HTR-8/SVneo (cell line): Measurements from ENCODE around the gene SMC3.
"Not testable (repeated sequence)": the region's sequence is repeated elsewhere in the genome, so short reads cannot be mapped to it uniquely, and the experiment has no call there.

Source experiments
- DNase-seq: peaks from one replicate; pipeline ENCODE4 v3.0.0; 2011; ENCODE audit warnings: low spot score, mixed read lengths; ENCODE audit not compliant: insufficient read length
- FAIRE-seq: peaks from 2 replicates; lab custom pipeline; 2011; peaks lifted over from hg19 to GRCh38; lab: Jason Lieb, UNC

The SMC3 gene

DNA sequence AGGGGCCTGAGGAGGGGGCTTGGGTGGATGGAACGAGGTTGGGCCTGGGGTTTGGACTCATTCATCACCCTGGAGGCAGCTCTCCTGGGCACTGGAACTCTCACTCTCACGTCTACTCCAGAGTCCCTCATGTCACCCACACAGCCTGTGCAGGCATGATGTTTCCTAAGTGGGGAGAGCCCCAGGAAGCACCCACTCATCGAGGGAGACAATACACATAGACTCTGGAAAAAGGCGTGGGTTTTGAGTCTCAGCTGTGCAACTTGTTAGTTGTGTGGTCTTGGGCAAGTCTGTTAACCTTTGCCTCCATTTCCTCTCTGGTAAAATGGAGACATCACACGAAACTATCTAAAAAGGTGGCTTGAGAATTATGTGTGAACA lies 50.7 kb downstream of the SMC3 start:
- no peak for DNase-seq
- no peak for FAIRE-seq

- no peak for DNase-seq
- no peak for FAIRE-seq
Observed at GRCh38 chr10:110619514-110620397, 52.3 kb downstream of the SMC3 start.

- DNase-seq (no peak), FAIRE-seq (no peak)
Observed at GRCh38 chr10:110620398-110620719, 52.9 kb downstream of the SMC3 start.

GRCh38 chr10:110623316-110623715 lies 55.8 kb downstream of the SMC3 start:
- FAIRE-seq, DNase-seq: not testable (repeated sequence)

- DNase-seq (no peak), FAIRE-seq (no peak)
Observed at GRCh38 chr10:110625356-110625894, 57.9 kb downstream of the SMC3 start.

DNA sequence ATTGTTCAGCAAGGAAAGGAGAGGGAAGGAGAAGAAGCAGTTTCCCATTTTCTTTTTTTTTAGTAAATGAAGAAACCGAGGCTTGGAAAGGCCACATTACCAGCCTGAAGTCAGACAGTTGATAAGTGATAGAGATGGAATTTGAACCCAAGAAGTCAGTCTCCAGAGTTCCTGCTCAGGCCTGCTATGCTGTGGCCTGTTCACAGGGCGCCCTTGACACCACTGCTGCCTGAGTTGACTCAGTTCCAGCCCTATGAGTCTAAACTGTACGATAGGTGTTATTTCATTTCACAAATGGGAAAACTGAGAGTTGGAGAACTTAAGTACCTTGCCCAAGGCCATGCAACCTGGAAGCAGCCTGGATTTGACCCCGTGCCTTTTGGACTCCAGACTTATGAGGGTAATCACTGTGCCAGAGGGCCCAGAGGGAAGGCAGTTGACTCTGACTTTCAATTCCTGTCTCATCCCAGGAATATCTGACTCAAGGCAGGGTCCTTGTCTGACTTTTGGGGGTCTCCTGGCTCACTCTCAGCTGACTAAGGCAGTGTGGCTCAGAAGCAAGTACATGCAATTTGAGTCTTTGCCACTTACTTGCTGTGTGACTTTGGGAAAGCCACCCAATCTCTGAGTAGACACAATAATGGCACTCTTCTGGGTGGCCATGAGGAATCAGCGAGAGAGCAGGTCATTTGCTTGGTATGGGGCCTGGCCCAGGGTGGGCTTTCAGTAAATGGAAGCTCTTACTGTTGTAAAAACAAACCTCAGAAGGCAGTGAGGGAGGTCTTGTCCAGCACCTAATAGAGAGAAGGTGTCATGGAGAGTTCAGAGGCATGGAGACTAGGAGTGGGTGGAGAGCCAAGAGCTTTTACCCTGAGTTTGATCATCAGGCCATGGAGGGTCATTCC lies 58.7 kb downstream of the SMC3 start:
- no peak for FAIRE-seq

GRCh38 chr10:110628161-110628560 lies 60.7 kb downstream of the SMC3 start:
- no peak for DNase-seq
- FAIRE-seq, result no peak

More for the DNA sequence above, 58.7 kb downstream of the SMC3 start:
- no peak for DNase-seq

- FAIRE-seq, result no peak
- no peak for DNase-seq
Observed at GRCh38 chr10:110629680-110630191, 62.2 kb downstream of the SMC3 start.

DNA sequence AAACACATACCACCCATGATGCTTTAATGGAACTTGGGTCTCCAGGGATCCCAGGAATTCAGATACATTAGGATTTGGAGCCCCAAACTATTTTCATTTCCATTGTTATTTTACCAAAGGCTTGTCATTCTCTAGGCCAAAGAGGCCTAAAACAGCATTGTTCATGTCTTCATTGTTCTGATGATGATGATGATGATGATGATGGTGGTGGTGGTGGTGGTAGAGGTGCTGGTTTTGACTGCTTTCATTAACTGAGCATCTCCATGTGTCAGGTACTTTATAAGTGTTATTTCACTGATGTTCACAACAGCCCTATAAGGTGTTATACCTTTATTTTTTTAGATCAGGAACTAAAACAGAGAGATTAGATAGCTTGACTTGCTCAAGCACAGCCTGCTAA lies 64.4 kb downstream of the SMC3 start:
- FAIRE-seq (no peak), DNase-seq (no peak)

- FAIRE-seq (no peak), DNase-seq (no peak)
Observed at GRCh38 chr10:110632591-110633215, 65.2 kb downstream of the SMC3 start.

DNA sequence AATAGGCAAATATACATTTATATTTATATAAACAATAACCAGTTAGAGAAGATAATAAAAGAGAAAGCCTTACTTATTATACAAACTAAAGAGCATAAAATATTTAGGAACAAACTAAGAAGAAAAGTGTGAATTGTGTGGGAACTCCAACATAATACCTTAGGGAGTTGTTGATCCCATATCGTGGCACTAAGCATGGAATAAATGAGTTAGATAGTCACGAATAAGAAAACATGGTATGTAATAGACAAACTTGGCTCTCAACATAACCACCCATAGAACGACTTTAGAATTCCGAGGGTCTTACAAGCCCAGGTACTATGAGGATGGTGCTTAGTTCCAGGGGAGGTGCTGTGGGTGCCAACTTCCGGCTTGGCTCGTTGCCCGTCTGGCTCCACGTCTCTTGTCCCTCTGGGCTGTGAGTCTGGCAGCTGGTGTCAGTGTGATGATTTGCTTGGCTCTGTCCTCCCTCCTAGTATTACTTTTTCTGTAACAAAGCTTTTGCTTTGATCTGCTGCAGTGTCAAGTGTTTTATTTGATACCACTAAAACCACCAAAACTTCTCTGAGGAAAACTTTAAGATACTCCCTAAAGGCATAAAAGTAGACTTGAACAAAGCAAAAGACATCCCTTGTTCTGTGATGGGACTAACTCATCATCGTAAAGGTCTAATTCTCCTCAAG lies 67.2 kb downstream of the SMC3 start:
- FAIRE-seq, result no peak
- DNase-seq, result no peak

DNA sequence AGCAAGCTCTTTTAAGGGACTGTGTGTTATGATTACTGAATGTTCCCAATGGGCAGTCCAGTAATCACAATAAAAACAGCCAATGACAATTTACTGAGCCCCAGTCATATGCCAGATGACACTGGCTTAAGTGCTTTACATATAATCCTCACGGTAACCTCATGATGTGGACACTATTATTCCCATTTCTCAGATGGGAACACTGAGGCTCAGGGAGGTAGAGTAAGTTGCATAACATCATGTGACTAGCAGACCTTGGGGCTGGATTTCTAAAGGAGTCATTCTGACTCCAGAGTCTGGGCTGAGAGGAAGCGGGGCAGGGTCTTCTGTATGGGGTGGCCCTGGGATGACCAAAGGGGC lies 69.1 kb downstream of the SMC3 start:
- no peak for FAIRE-seq
- DNase-seq, result no peak

GRCh38 chr10:110636932-110637557 lies 69.5 kb downstream of the SMC3 start:
- FAIRE-seq (no peak), DNase-seq (no peak)

- DNase-seq, result peak; percentile 19
- no peak for FAIRE-seq
Observed at GRCh38 chr10:110637558-110638053, 70.1 kb downstream of the SMC3 start.

- no peak for DNase-seq
Observed at GRCh38 chr10:110638319-110638718, 70.8 kb downstream of the SMC3 start.

GRCh38 chr10:110639046-110639445 lies 71.6 kb downstream of the SMC3 start:
- not testable (repeated sequence) for FAIRE-seq, DNase-seq

More at GRCh38 chr10:110638319-110638718, 70.8 kb downstream of the SMC3 start:
- FAIRE-seq, result no peak

GRCh38 chr10:110639858-110640257 lies 72.4 kb downstream of the SMC3 start:
- not testable (repeated sequence) for FAIRE-seq, DNase-seq

- FAIRE-seq, result peak; percentile 40
Observed at GRCh38 chr10:110641256-110641655, 73.8 kb downstream of the SMC3 start.

More at GRCh38 chr10:110641256-110641655, 73.8 kb downstream of the SMC3 start:
- peak; percentile 26 for DNase-seq
